ENCODE data around the gene SH3PXD2B. TPM values are rescaled to one million over a fixed set of nuclear protein-coding genes. Genes with fewer than 3 reads are reported as not detected.

Gene SH3PXD2B
- total RNA-seq, 1 donor: 46.7 TPM

DNA sequence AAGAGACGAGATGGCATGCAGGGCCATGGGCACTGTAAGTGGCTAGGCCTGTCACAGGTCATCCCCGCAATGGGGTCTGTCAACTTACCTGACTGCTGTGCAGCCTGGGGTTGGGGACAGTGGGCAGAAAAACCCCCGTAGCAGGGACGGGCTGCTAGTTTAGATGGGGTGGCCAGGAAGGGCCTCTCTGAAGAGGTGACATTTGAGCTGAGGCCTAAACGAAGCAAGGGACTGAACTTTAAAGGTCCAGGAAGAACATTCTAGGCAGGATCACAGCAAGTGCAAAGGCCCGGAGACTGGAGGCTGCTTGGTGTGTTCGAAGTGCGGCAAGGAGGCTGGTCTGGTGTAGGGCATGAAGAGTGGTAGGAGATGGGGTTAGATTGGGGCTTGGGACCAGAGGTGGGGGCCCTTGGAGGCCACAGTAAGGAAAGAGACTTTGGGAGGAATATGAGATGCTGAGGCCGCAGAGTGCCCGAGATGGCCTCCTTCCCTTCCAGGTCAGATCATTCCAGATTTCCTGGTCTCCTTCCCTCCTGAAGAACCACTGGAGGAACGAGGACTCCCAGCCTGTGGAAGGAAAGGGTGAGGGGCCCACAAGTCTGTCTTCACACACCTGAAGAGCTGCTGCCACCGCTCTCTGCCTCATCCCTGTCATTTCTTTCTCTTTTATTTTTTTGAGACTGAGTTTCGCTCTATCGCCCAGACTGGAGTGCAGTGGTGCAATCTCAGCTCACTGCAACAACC lies 37.9 kb upstream of the SH3PXD2B start:
- H3K4me3 ChIP-seq (ENCODE audit: low read depth, low read length): no peak overlapping the region
- TF ChIP-seq, protein P1, sequence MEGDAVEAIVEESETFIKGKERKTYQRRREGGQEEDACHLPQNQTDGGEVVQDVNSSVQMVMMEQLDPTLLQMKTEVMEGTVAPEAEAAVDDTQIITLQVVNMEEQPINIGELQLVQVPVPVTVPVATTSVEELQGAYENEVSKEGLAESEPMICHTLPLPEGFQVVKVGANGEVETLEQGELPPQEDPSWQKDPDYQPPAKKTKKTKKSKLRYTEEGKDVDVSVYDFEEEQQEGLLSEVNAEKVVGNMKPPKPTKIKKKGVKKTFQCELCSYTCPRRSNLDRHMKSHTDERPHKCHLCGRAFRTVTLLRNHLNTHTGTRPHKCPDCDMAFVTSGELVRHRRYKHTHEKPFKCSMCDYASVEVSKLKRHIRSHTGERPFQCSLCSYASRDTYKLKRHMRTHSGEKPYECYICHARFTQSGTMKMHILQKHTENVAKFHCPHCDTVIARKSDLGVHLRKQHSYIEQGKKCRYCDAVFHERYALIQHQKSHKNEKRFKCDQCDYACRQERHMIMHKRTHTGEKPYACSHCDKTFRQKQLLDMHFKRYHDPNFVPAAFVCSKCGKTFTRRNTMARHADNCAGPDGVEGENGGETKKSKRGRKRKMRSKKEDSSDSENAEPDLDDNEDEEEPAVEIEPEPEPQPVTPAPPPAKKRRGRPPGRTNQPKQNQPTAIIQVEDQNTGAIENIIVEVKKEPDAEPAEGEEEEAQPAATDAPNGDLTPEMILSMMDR (IDR thresholded peaks at IDR 0.05; ENCODE audit: insufficient read depth, low read length): no peak
- DNase-seq (ENCODE audit: low read depth): no peak

DNA sequence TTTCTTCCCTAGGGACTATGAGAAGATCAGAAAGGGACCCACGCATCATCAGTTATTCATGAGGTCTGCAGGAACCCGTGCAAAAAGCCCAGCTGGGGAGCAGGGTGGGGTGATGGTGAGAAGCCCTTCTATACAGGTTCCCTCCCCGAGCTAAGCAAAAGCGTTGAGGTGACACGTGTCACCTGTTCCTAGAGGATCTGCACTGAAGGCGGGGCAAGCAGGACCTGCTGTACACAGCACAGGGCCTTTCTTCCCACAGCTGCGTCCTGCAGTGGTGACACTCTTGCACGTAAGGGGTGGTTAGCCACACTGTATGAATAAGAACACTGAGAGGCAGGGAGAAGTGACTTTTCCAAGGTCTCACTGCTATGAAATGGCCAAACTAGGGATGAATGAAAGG lies 37.2 kb upstream of the SH3PXD2B start:
- no peak for DNase-seq (ENCODE audit: low read depth)
- no peak overlapping the region for H3K4me3 ChIP-seq (ENCODE audit: low read depth, low read length)
- TF ChIP-seq, protein P1 (IDR thresholded peaks at IDR 0.05; ENCODE audit: insufficient read depth, low read length): no peak

DNA sequence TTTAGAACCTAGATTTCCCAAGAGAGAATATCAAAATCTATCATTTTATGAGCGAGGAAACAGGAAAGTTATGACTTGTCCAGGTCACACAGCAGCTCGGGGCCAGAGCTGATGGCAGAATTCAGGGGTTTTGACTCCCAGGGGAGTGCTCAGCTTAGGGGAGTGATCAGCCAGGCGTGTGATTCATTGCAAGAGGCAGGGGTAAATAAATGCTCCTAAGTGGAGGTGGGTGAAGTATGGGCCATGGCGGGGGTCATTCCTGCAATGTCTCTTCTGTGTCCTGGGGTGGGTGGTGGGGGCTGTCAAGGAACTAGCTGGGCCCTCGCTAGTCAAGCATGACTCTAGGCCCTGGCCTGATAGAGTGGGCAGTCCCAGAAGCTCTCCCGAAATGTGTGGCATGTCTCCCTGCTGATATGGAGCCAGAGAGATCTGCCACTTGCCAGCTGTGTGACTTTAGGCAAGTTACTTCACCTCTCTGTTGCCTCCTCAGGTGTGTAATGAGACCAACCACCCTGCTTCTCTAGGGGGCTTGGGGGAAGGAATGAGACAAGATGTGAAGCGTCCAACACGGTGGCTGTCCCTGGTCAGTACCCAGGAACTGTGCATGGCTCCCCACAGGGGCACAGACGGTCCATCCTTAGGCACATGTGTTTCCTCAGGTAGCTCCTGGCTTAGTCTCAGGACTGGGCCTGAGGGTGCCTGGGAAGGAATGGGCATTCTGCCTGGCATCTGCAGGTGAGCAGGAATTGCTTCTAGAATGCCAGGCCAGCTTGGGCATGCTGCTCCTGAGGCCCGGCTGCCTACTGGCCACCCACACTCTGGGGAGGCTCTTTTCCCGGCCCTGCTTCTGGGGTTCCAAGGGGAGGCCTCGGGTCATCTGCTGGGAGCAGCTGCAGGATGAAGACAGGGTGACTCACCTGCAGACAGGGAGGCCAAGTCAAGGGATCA lies 36.5 kb upstream of the SH3PXD2B start:
- no peak overlapping the region for H3K4me3 ChIP-seq (ENCODE audit: low read depth, low read length)
- no peak for DNase-seq (ENCODE audit: low read depth)
- TF ChIP-seq, protein P1 (IDR thresholded peaks at IDR 0.05; ENCODE audit: insufficient read depth, low read length): no peak

DNA sequence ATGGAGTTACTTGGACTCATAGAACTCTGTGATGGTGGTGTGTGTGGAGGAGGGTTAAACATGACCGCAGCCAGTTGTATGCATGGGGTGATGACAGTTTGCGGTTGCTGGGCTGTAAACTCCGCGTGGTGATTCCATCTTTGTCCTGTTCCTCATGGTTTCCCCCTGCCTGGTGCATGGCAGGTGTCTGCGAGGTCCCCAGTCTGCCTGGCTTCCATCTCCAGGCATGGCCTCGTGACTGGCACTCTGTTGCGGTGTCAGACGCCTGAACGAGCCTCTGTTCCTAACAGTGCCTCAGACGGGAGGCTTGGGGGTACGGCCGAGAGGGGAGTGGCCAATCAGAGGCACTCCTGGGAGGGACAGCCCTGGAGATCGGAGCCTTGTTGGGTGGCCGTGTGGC lies 33.9 kb upstream of the SH3PXD2B start:
- TF ChIP-seq, protein P1 (IDR thresholded peaks at IDR 0.05; ENCODE audit: insufficient read depth, low read length): no peak
- DNase-seq (ENCODE audit: low read depth): no peak

DNA sequence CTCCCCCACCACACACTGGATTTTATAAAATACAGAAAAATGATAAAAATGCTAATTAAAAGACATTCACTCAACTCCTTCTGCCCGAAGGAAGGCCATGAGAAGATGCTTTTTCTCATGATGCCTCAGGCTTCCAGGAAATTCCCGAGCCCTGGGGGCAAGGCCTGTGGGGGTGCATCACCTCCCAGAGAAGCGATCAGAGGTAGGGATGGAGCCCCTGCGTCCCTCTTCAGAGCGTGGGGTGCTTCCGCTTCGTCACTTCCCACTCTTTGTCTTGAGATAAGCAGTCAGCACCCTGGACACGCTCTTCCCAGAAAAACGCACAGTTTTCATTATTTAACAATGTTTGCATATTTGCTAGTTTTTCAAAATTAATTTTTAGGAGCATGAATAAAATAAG lies 33.3 kb upstream of the SH3PXD2B start:
- DNase-seq (ENCODE audit: low read depth): no peak
- H3K4me3 ChIP-seq (ENCODE audit: low read depth, low read length): no peak overlapping the region
- TF ChIP-seq, protein P1 (IDR thresholded peaks at IDR 0.05; ENCODE audit: insufficient read depth, low read length): no peak

More for the DNA sequence above, 33.9 kb upstream of the SH3PXD2B start:
- H3K4me3 ChIP-seq (ENCODE audit: low read depth, low read length): no peak overlapping the region

DNA sequence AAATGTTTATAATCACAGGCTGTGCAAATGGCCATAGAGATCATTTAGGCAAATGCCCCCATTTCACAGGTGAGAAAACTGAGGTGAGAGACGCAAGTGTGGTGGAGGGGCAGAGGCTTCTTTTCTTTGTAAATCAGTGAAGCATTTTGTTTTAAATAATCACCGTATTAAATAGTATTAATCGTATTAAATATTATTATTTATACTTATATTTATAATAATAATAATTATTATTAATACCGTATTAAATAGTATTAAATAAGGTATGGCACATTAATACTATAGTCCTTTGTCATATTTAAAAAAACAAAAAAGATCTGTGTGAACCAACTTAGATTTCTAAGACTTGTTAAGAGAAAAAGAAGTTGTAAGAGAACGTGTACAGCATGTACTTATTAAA lies 32.6 kb upstream of the SH3PXD2B start:
- TF ChIP-seq, protein P1 (IDR thresholded peaks at IDR 0.05; ENCODE audit: insufficient read depth, low read length): no peak
- no peak for DNase-seq (ENCODE audit: low read depth)
- no peak overlapping the region for H3K4me3 ChIP-seq (ENCODE audit: low read depth, low read length)
